Stimulated activated CD4-positive, alpha-beta T cell treated with anti-CD3 and anti-CD28 coated beads, TNF-alpha, amount 100 ng/mL, for 24 hours (primary cell): ENCODE results near the gene CEP63.

Experiments used
- DNase-seq, 3 experiments: peaks; one replicate each; pipeline ENCODE4 v3.0.0-alpha.2; 2020; ENCODE audit warnings: low read depth in 3 of 3

Gene CEP63

GRCh38 chr3:134468519-134468918, 17.3 kb upstream of the CEP63 start:
- no peak for DNase-seq

GRCh38 chr3:134471521-134472193, 14.2 kb upstream of the CEP63 start:
- no peak for DNase-seq

- no peak for DNase-seq
Observed at GRCh38 chr3:134472831-134473230, 13.0 kb upstream of the CEP63 start.

GRCh38 chr3:134473868-134474546, 11.8 kb upstream of the CEP63 start:
- peak; percentile 66 to 79 (median 68) for DNase-seq

GRCh38 chr3:134474956-134475355, 10.9 kb upstream of the CEP63 start:
- no peak for DNase-seq

GRCh38 chr3:134476306-134476705, 9.6 kb upstream of the CEP63 start:
- DNase-seq: no peak

- no peak for DNase-seq
Observed at GRCh38 chr3:134477002-134477401, 8.9 kb upstream of the CEP63 start.

GRCh38 chr3:134477938-134478337, 7.9 kb upstream of the CEP63 start:
- no peak for DNase-seq

- no peak for DNase-seq
Observed at GRCh38 chr3:134480546-134480945, 5.3 kb upstream of the CEP63 start.

GRCh38 chr3:134481166-134481565, 4.7 kb upstream of the CEP63 start:
- DNase-seq: no peak

- DNase-seq: no peak
Observed at GRCh38 chr3:134482622-134483021, 3.2 kb upstream of the CEP63 start.

GRCh38 chr3:134483195-134483900, 2.5 kb upstream of the CEP63 start:
- no peak for DNase-seq

- DNase-seq: no peak
Observed at GRCh38 chr3:134485075-134485717, 661 bp upstream of the CEP63 start.

- no peak for DNase-seq
Observed at GRCh38 chr3:134486577-134487041, 752 bp downstream of the CEP63 start.

GRCh38 chr3:134487406-134487805, 1.5 kb downstream of the CEP63 start:
- DNase-seq: no peak

GRCh38 chr3:134494495-134494894, 8.6 kb downstream of the CEP63 start:
- no peak for DNase-seq

- DNase-seq: no peak
Observed at GRCh38 chr3:134495980-134496379, 10.1 kb downstream of the CEP63 start.

- DNase-seq: no peak
Observed at GRCh38 chr3:134496471-134497071, 10.7 kb downstream of the CEP63 start.

GRCh38 chr3:134503266-134503665, 17.4 kb downstream of the CEP63 start:
- DNase-seq: no peak

GRCh38 chr3:134504132-134504531, 18.3 kb downstream of the CEP63 start:
- DNase-seq: no peak

GRCh38 chr3:134505485-134505884, 19.6 kb downstream of the CEP63 start:
- no peak for DNase-seq

GRCh38 chr3:134511500-134511899, 25.6 kb downstream of the CEP63 start:
- DNase-seq: no peak
